Caco-2 (cell line): ENCODE data around the gene FGR. TPM values are rescaled to one million over a fixed set of nuclear protein-coding genes. Genes with fewer than 3 reads are reported as not detected.

Experiments
- BruUV-seq: library from RNA; stranded (reverse); fragments of 400-500 nt; replicated peaks from 2 replicates; lab custom pipeline; 2021; lab: Mats Ljungman, UMichigan
- CTCF ChIA-PET: fragments of 300-600 bp; sonication (Branson Sonifier 250); formaldehyde crosslinking; loops from one replicate; lab custom pipeline; 2022; ENCODE audit warnings: antibody characterized with exemption; lab: Charles Lee
- POLR2A ChIA-PET: fragments of 300-600 bp; sonication (Branson Sonifier 250); formaldehyde crosslinking; loops from one replicate; lab custom pipeline; 2022; ENCODE audit warnings: antibody characterized with exemption; lab: Charles Lee
- DNase-seq, 2 experiments: peaks; one replicate each; pipeline versions ENCODE4 v3.0.0 to v3.0.0-alpha.2; 2020 to 2022
- H3K27me3 ChIP-seq: replicated peaks from 2 replicates; pipeline ENCODE4 v1.6.0; 2011; ENCODE audit warnings: low read length; ENCODE audit not compliant: control insufficient read depth, insufficient read depth
- H3K36me3 ChIP-seq: 2 replicates; pipeline ENCODE4 v1.5.1; 2011; ENCODE audit warnings: low read length; ENCODE audit not compliant: control insufficient read depth, insufficient read depth
- H3K4me1 ChIP-seq: fragments of 250-450 bp; sonication (Bioruptor Pico); 2 replicates; pipeline ENCODE4 v1.5.1; 2020; ENCODE audit warnings: mild to moderate bottlenecking
- H3K4me3 ChIP-seq: 2 replicates; pipeline ENCODE4 v1.5.1; 2011; ENCODE audit warnings: low read depth, mild to moderate bottlenecking, control low read depth, low read length
- H3K9me3 ChIP-seq: fragments of 250-450 bp; sonication (Bioruptor Pico); 2 replicates; pipeline ENCODE4 v1.5.1; 2020; ENCODE audit warnings: mild to moderate bottlenecking, moderate library complexity
- H3K27ac Mint-ChIP-seq: one replicate; pipeline ENCODE4 v1.8.0; 2022; ENCODE audit warnings: mixed read lengths; ENCODE audit not compliant: unreplicated experiment
- H3K27me3 Mint-ChIP-seq: one replicate; pipeline ENCODE4 v1.8.0; 2022; ENCODE audit warnings: mixed read lengths; ENCODE audit not compliant: insufficient read depth, unreplicated experiment
- H3K36me3 Mint-ChIP-seq: one replicate; pipeline ENCODE4 v1.8.0; 2022; ENCODE audit warnings: mild to moderate bottlenecking, mixed read lengths; ENCODE audit not compliant: insufficient read depth, unreplicated experiment
- H3K4me1 Mint-ChIP-seq: one replicate; pipeline ENCODE4 v1.8.0; 2022; ENCODE audit warnings: low read depth, mixed read lengths; ENCODE audit not compliant: unreplicated experiment
- H3K4me3 Mint-ChIP-seq: one replicate; pipeline ENCODE4 v1.8.0; 2022; ENCODE audit warnings: mild to moderate bottlenecking, moderate library complexity, mixed read lengths; ENCODE audit not compliant: unreplicated experiment
- H3K9me3 Mint-ChIP-seq: one replicate; pipeline ENCODE4 v1.8.0; 2022; ENCODE audit warnings: mixed read lengths; ENCODE audit not compliant: unreplicated experiment
- CTCF ChIP-seq, 2 experiments: fragments of 200-600 bp in 1 of 2; IDR thresholded peaks; 1 replicate in 1 of 2; 2 replicates in 1 of 2; pipeline versions ENCODE4 v1.5.1 to v1.8.0; 2011 to 2022; ENCODE audit warnings: antibody characterized with exemption in 1 of 2, control low read depth in 1 of 2, inconsistent platforms in 1 of 2, low read depth in 1 of 2, low read length in 1 of 2, mild to moderate bottlenecking in 1 of 2, moderate library complexity in 1 of 2; ENCODE audit not compliant: insufficient read depth in 1 of 2, severe bottlenecking in 1 of 2, unreplicated experiment in 1 of 2
- intact Hi-C: fragments of 100-400 bp; cut with micrococcal nuclease; formaldehyde crosslinking; loops from one replicate; pipeline ENCODE4 v1.10.0; 2022; ENCODE audit not compliant: unreplicated experiment
- total RNA-seq: library from RNA; stranded (reverse); gene quantifications from 2 replicates; pipeline ENCODE4 v1.2.3, GENCODE V29; 2022

FGR gene
- total RNA-seq, 1 experiment from 2014 or later, result not detected

GRCh38 chr1:27615346-27616192, 19.4 kb downstream of the FGR start:
- no peaks in the 10 kb centered on the region for H3K27me3 Mint-ChIP-seq
- CTCF ChIA-PET, result no interaction called here
- Histone ChIP-seq H3K4me3 (no peak overlapping the region), H3K27me3 (no peaks in the 10 kb centered on the region), H3K9me3 (no peaks in the 10 kb centered on the region), H3K36me3 (no peaks in the 10 kb centered on the region), H3K4me1 (no peaks in the 10 kb centered on the region)
- no peak for DNase-seq
- no peaks in the 10 kb centered on the region for H3K36me3 Mint-ChIP-seq
- H3K4me1 Mint-ChIP-seq, result no peaks in the 10 kb centered on the region
- BruUV-seq, result no TSS peak
- intact Hi-C loops, result no loop called here
- POLR2A ChIA-PET, result no interaction called here
- H3K4me3 Mint-ChIP-seq, result no peak overlapping the region
- no peak for TF ChIP-seq CTCF (IDR thresholded peaks at IDR 0.05; ENCODE audit: insufficient read depth in 1 of 2, low read depth in 1 of 2, low read length in 1 of 2, severe bottlenecking in 1 of 2, unreplicated experiment in 1 of 2)
- H3K27ac Mint-ChIP-seq, result no peak overlapping the region
- H3K9me3 Mint-ChIP-seq, result no peaks in the 10 kb centered on the region

GRCh38 chr1:27614625-27615344, 20.2 kb downstream of the FGR start:
- H3K27me3 Mint-ChIP-seq, result no peaks in the 10 kb centered on the region
- no peak for TF ChIP-seq CTCF (IDR thresholded peaks at IDR 0.05; ENCODE audit: insufficient read depth in 1 of 2, low read depth in 1 of 2, low read length in 1 of 2, severe bottlenecking in 1 of 2, unreplicated experiment in 1 of 2)
- H3K27ac Mint-ChIP-seq, result no peak overlapping the region
- Histone ChIP-seq H3K27me3 (no peaks in the 10 kb centered on the region), H3K4me1 (no peaks in the 10 kb centered on the region), H3K4me3 (no peak overlapping the region), H3K36me3 (no peaks in the 10 kb centered on the region), H3K9me3 (no peaks in the 10 kb centered on the region)
- POLR2A ChIA-PET, result no interaction called here
- H3K4me1 Mint-ChIP-seq, result no peaks in the 10 kb centered on the region
- intact Hi-C loops, result no loop called here
- H3K36me3 Mint-ChIP-seq, result no peaks in the 10 kb centered on the region
- CTCF ChIA-PET, result interaction anchor here (0.9 to 1.3 kb wide), 2 partner anchors 13 to 55 kb away, joined by 3 to 4 read pairs; no protein-coding TSS in a partner anchor
- no TSS peak for BruUV-seq
- DNase-seq, result no peak
- no peak overlapping the region for H3K4me3 Mint-ChIP-seq
- no peaks in the 10 kb centered on the region for H3K9me3 Mint-ChIP-seq

- H3K9me3 Mint-ChIP-seq, result no peaks in the 10 kb centered on the region
- H3K9me3 ChIP-seq, result no peaks in the 10 kb centered on the region
- ChIA-PET POLR2A (no interaction called here), CTCF (interaction anchor here (0.9 to 1.3 kb wide), 2 partner anchors 14 to 55 kb away, joined by 3 to 4 read pairs; no protein-coding TSS in a partner anchor)
- DNase-seq, result no peak
- no TSS peak for BruUV-seq
- no peak overlapping the region for H3K4me3 Mint-ChIP-seq
- H3K4me3 ChIP-seq, result no peak overlapping the region
- no peaks in the 10 kb centered on the region for H3K27me3 ChIP-seq
- no peaks in the 10 kb centered on the region for H3K36me3 ChIP-seq
- no peaks in the 10 kb centered on the region for H3K36me3 Mint-ChIP-seq
- intact Hi-C loops, result no loop called here
- TF ChIP-seq CTCF (IDR thresholded peaks at IDR 0.05; ENCODE audit: insufficient read depth in 1 of 2, low read depth in 1 of 2, low read length in 1 of 2, severe bottlenecking in 1 of 2, unreplicated experiment in 1 of 2), result no peak
- H3K27me3 Mint-ChIP-seq, result no peaks in the 10 kb centered on the region
- H3K4me1 ChIP-seq, result no peaks in the 10 kb centered on the region
- H3K27ac Mint-ChIP-seq, result no peak overlapping the region
- no peaks in the 10 kb centered on the region for H3K4me1 Mint-ChIP-seq
Measured at GRCh38 chr1:27614043-27614624, 20.9 kb downstream of the FGR start.
